HEK293T (cell line): ENCODE results near the gene MRAP.

Source experiments
- BHLHE40 ChIP-seq: fragments of 450-650 bp; IDR thresholded peaks from 2 replicates; pipeline ENCODE4 v1.6.1; 2016; ENCODE audit warnings: mild to moderate bottlenecking, moderate library complexity, borderline replicate concordance
- FOXK2 ChIP-seq: fragments of 450-650 bp; IDR thresholded peaks from 2 replicates; pipeline ENCODE4 v1.6.1; 2016; ENCODE audit warnings: mild to moderate bottlenecking
- PKNOX1 ChIP-seq: fragments of 450-650 bp; IDR thresholded peaks from 2 replicates; pipeline ENCODE4 v1.6.1; 2016
- TARDBP ChIP-seq: fragments of 450-650 bp; IDR thresholded peaks from 2 replicates; pipeline ENCODE4 v1.6.1; 2016

- TF ChIP-seq PKNOX1: no peak
- TF ChIP-seq BHLHE40: no peak
- no peak for TF ChIP-seq TARDBP
- TF ChIP-seq FOXK2: no peak
Observed at GRCh38 chr21:32282992-32283391, 15.7 kb upstream of the MRAP start.
